GM12878 (cell line): ENCODE data around the gene SORBS2.

ENCODE experiments used
- EGR1 ChIP-seq, 2 experiments: IDR thresholded peaks; 1 replicate in 1 of 2; 2 replicates in 1 of 2; pipeline ENCODE4 v1.6.1; 2011 to 2012; ENCODE audit warnings: low read depth in 2 of 2, low read length in 2 of 2, borderline replicate concordance in 1 of 2, mild to moderate bottlenecking in 1 of 2, moderate library complexity in 1 of 2
- ETV6 ChIP-seq, 2 experiments: fragments of 450-650 bp in 1 of 2; IDR thresholded peaks in 1 of 2; conservative IDR thresholded peaks in 1 of 2; 2 replicates each; pipeline ENCODE4 v1.6.1; 2014; ENCODE audit warnings: antibody characterized with exemption in 1 of 2, borderline replicate concordance in 1 of 2, low read depth in 1 of 2, mild to moderate bottlenecking in 1 of 2, moderate library complexity in 1 of 2
- FOS ChIP-seq: IDR thresholded peaks from 3 replicates; pipeline ENCODE4 v1.6.1; 2011; ENCODE audit warnings: borderline replicate concordance; ENCODE audit not compliant: insufficient read length; ENCODE audit errors: extremely low read depth
- KDM1A ChIP-seq: fragments of 200-600 bp; sonication (generic); IDR thresholded peaks from 2 replicates; pipeline ENCODE4 v1.6.1; 2016; ENCODE audit warnings: borderline replicate concordance
- POLR2A ChIP-seq: IDR thresholded peaks from 2 replicates; pipeline ENCODE4 v1.6.1; 2011; ENCODE audit warnings: low read depth, mild to moderate bottlenecking, low read length
- SIN3A ChIP-seq: IDR thresholded peaks from 2 replicates; pipeline ENCODE4 v1.6.1; 2012; ENCODE audit warnings: low read depth, low read length, improper control_type of control experiment
- SRF ChIP-seq, 2 experiments: IDR thresholded peaks; 2 replicates each; pipeline ENCODE4 v1.6.1; 2011; ENCODE audit warnings: low read depth in 2 of 2, low read length in 2 of 2, mild to moderate bottlenecking in 1 of 2, moderate library complexity in 1 of 2
- TCF12 ChIP-seq: IDR thresholded peaks from 2 replicates; pipeline ENCODE4 v1.6.1; 2011; ENCODE audit warnings: low read depth, mild to moderate bottlenecking, low read length
- USF1 ChIP-seq: IDR thresholded peaks from 2 replicates; pipeline ENCODE4 v1.6.1; 2011; ENCODE audit warnings: borderline replicate concordance, low read depth, mild to moderate bottlenecking, moderate library complexity, mixed read lengths, low read length; ENCODE audit not compliant: insufficient read depth; ENCODE audit errors: extremely low read length
- ZBTB40 ChIP-seq: fragments of 450-650 bp; IDR thresholded peaks from 2 replicates; pipeline ENCODE4 v1.6.1; 2016; ENCODE audit warnings: mild to moderate bottlenecking, moderate library complexity, borderline replicate concordance
- TF ChIP-seq, protein P1 (sequence below), 3 experiments: IDR thresholded peaks in 2 of 3; conservative IDR thresholded peaks in 1 of 3; 2 replicates each; pipeline ENCODE4 v1.5.1; 2011; ENCODE audit warnings: low read depth in 3 of 3, low read length in 3 of 3, mild to moderate bottlenecking in 3 of 3, control low read depth in 2 of 3, moderate library complexity in 2 of 3, inconsistent platforms in 1 of 3, mixed read lengths in 1 of 3; ENCODE audit not compliant: control insufficient read depth in 2 of 3, insufficient read depth in 1 of 3; ENCODE audit errors: extremely low read depth in 1 of 3

- no peak for TF ChIP-seq SIN3A
- TF ChIP-seq ZBTB40 = no peak
- TF ChIP-seq FOS = no peak
- no peak for TF ChIP-seq KDM1A
- no peak for TF ChIP-seq SRF (IDR thresholded peaks at IDR 0.05; ENCODE audit: low read depth in 2 of 2, low read length in 2 of 2)
- TF ChIP-seq, protein P1, sequence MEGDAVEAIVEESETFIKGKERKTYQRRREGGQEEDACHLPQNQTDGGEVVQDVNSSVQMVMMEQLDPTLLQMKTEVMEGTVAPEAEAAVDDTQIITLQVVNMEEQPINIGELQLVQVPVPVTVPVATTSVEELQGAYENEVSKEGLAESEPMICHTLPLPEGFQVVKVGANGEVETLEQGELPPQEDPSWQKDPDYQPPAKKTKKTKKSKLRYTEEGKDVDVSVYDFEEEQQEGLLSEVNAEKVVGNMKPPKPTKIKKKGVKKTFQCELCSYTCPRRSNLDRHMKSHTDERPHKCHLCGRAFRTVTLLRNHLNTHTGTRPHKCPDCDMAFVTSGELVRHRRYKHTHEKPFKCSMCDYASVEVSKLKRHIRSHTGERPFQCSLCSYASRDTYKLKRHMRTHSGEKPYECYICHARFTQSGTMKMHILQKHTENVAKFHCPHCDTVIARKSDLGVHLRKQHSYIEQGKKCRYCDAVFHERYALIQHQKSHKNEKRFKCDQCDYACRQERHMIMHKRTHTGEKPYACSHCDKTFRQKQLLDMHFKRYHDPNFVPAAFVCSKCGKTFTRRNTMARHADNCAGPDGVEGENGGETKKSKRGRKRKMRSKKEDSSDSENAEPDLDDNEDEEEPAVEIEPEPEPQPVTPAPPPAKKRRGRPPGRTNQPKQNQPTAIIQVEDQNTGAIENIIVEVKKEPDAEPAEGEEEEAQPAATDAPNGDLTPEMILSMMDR (IDR thresholded peaks at IDR 0.05 in 2 of 3, conservative IDR thresholded peaks at IDR 0.05 in 1 of 3; ENCODE audit: control insufficient read depth in 2 of 3, extremely low read depth in 1 of 3, insufficient read depth in 1 of 3, low read depth in 3 of 3, low read length in 3 of 3) = no peak
- TF ChIP-seq ETV6 (conservative IDR thresholded peaks at IDR 0.05 in 1 of 2, IDR thresholded peaks at IDR 0.05 in 1 of 2; ENCODE audit: borderline replicate concordance in 1 of 2, low read depth in 1 of 2) = no peak
- TF ChIP-seq EGR1 (IDR thresholded peaks at IDR 0.05; ENCODE audit: borderline replicate concordance in 1 of 2, low read depth in 2 of 2, low read length in 2 of 2) = no peak
- no peak for TF ChIP-seq USF1
- no peak for TF ChIP-seq TCF12
- no peak for TF ChIP-seq POLR2A
These were observed 111.4 kb downstream of the SORBS2 start for GRCh38 chr4:185700630-185701029.
